ENCODE results near the gene MBLAC1.
A peak's percentile ranks its signal among the peaks of the same experiment; 100 is the strongest.

Gene MBLAC1

GRCh38 chr7:100126931-100127865, at the start of gene MBLAC1:
Gene MBLAC1, plus strand, starts transcription at chr7:100126967. Its CDS starts 429 bp downstream, at chr7:100127396.
- peak; percentile 86 for DNase-seq (ENCODE audit: low read depth)

GRCh38 chr7:100077205-100077604, 49.6 kb upstream of the MBLAC1 start:
- DNase-seq (ENCODE audit: low read depth): no peak

GRCh38 chr7:100079024-100079560, 47.7 kb upstream of the MBLAC1 start:
- no peak for DNase-seq (ENCODE audit: low read depth)

- DNase-seq (ENCODE audit: low read depth): no peak
These were observed 45.7 kb upstream of the MBLAC1 start for GRCh38 chr7:100080907-100081534.

- DNase-seq (ENCODE audit: low read depth): peak; percentile 93
These were observed 45.1 kb upstream of the MBLAC1 start, which contains the start of gene ZNF3 for GRCh38 chr7:100081535-100082102. Gene ZNF3, minus strand, starts transcription at chr7:100081723. Its CDS starts 4,366 bp downstream, at chr7:100077357.

GRCh38 chr7:100082978-100083377, 43.8 kb upstream of the MBLAC1 start:
- no peak for DNase-seq (ENCODE audit: low read depth)

GRCh38 chr7:100085515-100085914, 41.3 kb upstream of the MBLAC1 start:
- no peak for DNase-seq (ENCODE audit: low read depth)

- no peak for DNase-seq (ENCODE audit: low read depth)
These were observed 39.6 kb upstream of the MBLAC1 start for GRCh38 chr7:100087055-100087750.

- DNase-seq (ENCODE audit: low read depth): no peak
These were observed 38.6 kb upstream of the MBLAC1 start for GRCh38 chr7:100088095-100088620.

- peak; percentile 77 for DNase-seq (ENCODE audit: low read depth)
These were observed 37.9 kb upstream of the MBLAC1 start, which contains the start of gene COPS6 for GRCh38 chr7:100088621-100089457. Gene COPS6, plus strand, starts transcription at chr7:100088969. Its CDS starts 22 bp downstream, at chr7:100088991.

GRCh38 chr7:100089458-100090196, 37.1 kb upstream of the MBLAC1 start:
- DNase-seq (ENCODE audit: low read depth): no peak

- DNase-seq (ENCODE audit: low read depth): no peak
These were observed 36.0 kb upstream of the MBLAC1 start for GRCh38 chr7:100090527-100091410.

GRCh38 chr7:100091411-100092181, 35.2 kb upstream of the MBLAC1 start:
- no peak for DNase-seq (ENCODE audit: low read depth)

- DNase-seq (ENCODE audit: low read depth): no peak
These were observed 33.7 kb upstream of the MBLAC1 start for GRCh38 chr7:100093054-100093453.

GRCh38 chr7:100093498-100093897, 33.3 kb upstream of the MBLAC1 start:
- DNase-seq (ENCODE audit: low read depth): no peak

- no peak for DNase-seq (ENCODE audit: low read depth)
These were observed 32.8 kb upstream of the MBLAC1 start for GRCh38 chr7:100093925-100094486.

GRCh38 chr7:100095289-100095688, 31.5 kb upstream of the MBLAC1 start:
- DNase-seq (ENCODE audit: low read depth): no peak

GRCh38 chr7:100095704-100096103, 31.1 kb upstream of the MBLAC1 start:
- DNase-seq (ENCODE audit: low read depth): no peak
